Fibroblast of lung (primary cell): Measurements from ENCODE around the gene EYS. TPM values are rescaled to one million over a fixed set of nuclear protein-coding genes. Genes with fewer than 3 reads are reported as not detected.
A peak's percentile ranks its signal among the peaks of the same experiment; 100 is the strongest.

ENCODE experiments used
- DNase-seq, 2 donors: peaks; one replicate each; pipeline versions ENCODE4 v3.0.0 to v3.0.0-alpha.2; 2010; ENCODE audit warnings: low read depth in 2 of 2
- H2AFZ ChIP-seq: 2 replicates; pipeline ENCODE4 v1.5.1; 2012; ENCODE audit warnings: low read length, control low read depth, inconsistent platforms
- H3K27ac ChIP-seq: 2 replicates; pipeline ENCODE4 v1.5.1; 2011; ENCODE audit warnings: low read length, control low read depth; ENCODE audit not compliant: insufficient read depth
- H3K27me3 ChIP-seq: 2 replicates; pipeline ENCODE4 v1.5.1; 2011; ENCODE audit warnings: mild to moderate bottlenecking, low read length; ENCODE audit not compliant: control insufficient read depth, insufficient read depth
- H3K36me3 ChIP-seq: 2 replicates; pipeline ENCODE4 v1.5.1; 2011; ENCODE audit warnings: low read length; ENCODE audit not compliant: control insufficient read depth, insufficient read depth
- H3K4me1 ChIP-seq: 2 replicates; pipeline ENCODE4 v1.5.1; 2011; ENCODE audit warnings: low read length; ENCODE audit not compliant: control insufficient read depth, insufficient read depth; ENCODE audit errors: extremely low read depth
- H3K4me2 ChIP-seq: 2 replicates; pipeline ENCODE4 v1.5.1; 2011; ENCODE audit warnings: low read length, control low read depth; ENCODE audit not compliant: insufficient read depth; ENCODE audit errors: extremely low read depth
- H3K4me3 ChIP-seq, 4 experiments: fragments of 200-600 bp in 1 of 4; sonication (generic) in 1 of 4; replicated peaks in 1 of 4; 2 replicates each; pipeline ENCODE4 v1.5.1; 2011 to 2016; ENCODE audit warnings: low read length in 4 of 4, low read depth in 3 of 4, mild to moderate bottlenecking in 3 of 4, control low read depth in 2 of 4, inconsistent platforms in 1 of 4, mixed read lengths in 1 of 4; ENCODE audit not compliant: insufficient read depth in 1 of 4; ENCODE audit errors: control extremely low read depth in 1 of 4
- H3K79me2 ChIP-seq: 2 replicates; pipeline ENCODE4 v1.5.1; 2012; ENCODE audit warnings: mild to moderate bottlenecking, low read length, inconsistent platforms; ENCODE audit not compliant: control insufficient read depth, insufficient read depth
- H3K9ac ChIP-seq: 2 replicates; pipeline ENCODE4 v1.5.1; 2011; ENCODE audit warnings: mild to moderate bottlenecking, low read length, control low read depth; ENCODE audit not compliant: insufficient read depth
- H3K9me3 ChIP-seq: 2 replicates; pipeline ENCODE4 v1.5.1; 2012; ENCODE audit warnings: low read depth, low read length; ENCODE audit not compliant: control insufficient read depth, insufficient read depth
- H4K20me1 ChIP-seq: 2 replicates; pipeline ENCODE4 v1.5.1; 2011; ENCODE audit warnings: low read length; ENCODE audit not compliant: control insufficient read depth, insufficient read depth; ENCODE audit errors: extremely low read depth
- CTCF ChIP-seq, 2 donors: IDR thresholded peaks in 1 of 2; conservative IDR thresholded peaks in 1 of 2; 1 replicate in 1 of 2; 2 replicates in 1 of 2; pipeline ENCODE4 v1.5.1; 2011 to 2012; ENCODE audit warnings: low read length in 2 of 2, control low read depth in 1 of 2, inconsistent platforms in 1 of 2, low read depth in 1 of 2, mild to moderate bottlenecking in 1 of 2
- EZH2 ChIP-seq: IDR thresholded peaks from 2 replicates; pipeline ENCODE4 v1.5.1; 2012; ENCODE audit warnings: low read length, control low read depth, mild to moderate bottlenecking; ENCODE audit errors: missing control alignments
- polyA plus RNA-seq, 2 donors: library from polyadenylated mRNA; depleted of rRNA in 1 of 2; stranded (reverse) in 1 of 2; unstranded in 1 of 2; fragments of >200 nt; gene quantifications; 2 replicates each; pipeline ENCODE4 v1.2.1, GENCODE V29; 2011 to 2012; ENCODE audit warnings: missing spikeins in 1 of 2
- total RNA-seq: library from RNA; depleted of rRNA; stranded (reverse); fragments of >200 nt; gene quantifications from 2 replicates; pipeline ENCODE4 v1.2.1, GENCODE V29; 2014

Gene EYS
- total and polyA plus RNA-seq, 2 donors (not counting 1 experiment from before 2014, with no cell fraction given) = under 0.01 TPM; not detected in 1

GRCh38 chr6:64889144-64889543 lies 817.9 kb downstream of the EYS start:
- Histone ChIP-seq H3K9ac (no peak overlapping the region), H3K4me3 (no peak overlapping the region), H3K4me2 (no peak overlapping the region), H2AFZ (no peak overlapping the region), H3K9me3 (no peaks in the 10 kb centered on the region), H3K79me2 (no peaks in the 10 kb centered on the region), H3K36me3 (no peaks in the 10 kb centered on the region), H4K20me1 (no peaks in the 10 kb centered on the region), H3K27ac (no peak overlapping the region), H3K27me3 (no peaks in the 10 kb centered on the region), H3K4me1 (no peaks in the 10 kb centered on the region)
- no peak for DNase-seq
- no peak for TF ChIP-seq CTCF (conservative IDR thresholded peaks at IDR 0.05 in 1 of 2, IDR thresholded peaks at IDR 0.05 in 1 of 2; ENCODE audit: low read depth in 1 of 2, low read length in 2 of 2)
- no peak for TF ChIP-seq EZH2

GRCh38 chr6:64874776-64875175 lies 832.2 kb downstream of the EYS start:
- no peak overlapping the region for H3K9ac ChIP-seq
- no peak overlapping the region for H3K4me3 ChIP-seq
- DNase-seq = peak in 1 of 2 donors; percentile 2
- H2AFZ ChIP-seq = no peak overlapping the region
- no peaks in the 10 kb centered on the region for H3K36me3 ChIP-seq
- TF ChIP-seq CTCF (conservative IDR thresholded peaks at IDR 0.05 in 1 of 2, IDR thresholded peaks at IDR 0.05 in 1 of 2; ENCODE audit: low read depth in 1 of 2, low read length in 2 of 2) = no peak
- TF ChIP-seq EZH2 = no peak
- no peaks in the 10 kb centered on the region for H3K27me3 ChIP-seq
- H3K4me2 ChIP-seq = no peak overlapping the region
- no peaks in the 10 kb centered on the region for H4K20me1 ChIP-seq
- H3K79me2 ChIP-seq = no peaks in the 10 kb centered on the region
- H3K4me1 ChIP-seq = no peaks in the 10 kb centered on the region
- H3K9me3 ChIP-seq = no peaks in the 10 kb centered on the region
- no peak overlapping the region for H3K27ac ChIP-seq

GRCh38 chr6:64872633-64873032 lies 834.4 kb downstream of the EYS start:
- no peak for DNase-seq
- Histone ChIP-seq H3K36me3 (no peaks in the 10 kb centered on the region), H3K4me2 (no peak overlapping the region), H3K9me3 (no peaks in the 10 kb centered on the region), H3K9ac (no peak overlapping the region), H3K4me3 (no peak overlapping the region), H3K4me1 (no peaks in the 10 kb centered on the region), H3K27me3 (no peaks in the 10 kb centered on the region), H4K20me1 (no peaks in the 10 kb centered on the region), H2AFZ (no peak overlapping the region), H3K27ac (no peak overlapping the region), H3K79me2 (no peaks in the 10 kb centered on the region)
- no peak for TF ChIP-seq CTCF (conservative IDR thresholded peaks at IDR 0.05 in 1 of 2, IDR thresholded peaks at IDR 0.05 in 1 of 2; ENCODE audit: low read depth in 1 of 2, low read length in 2 of 2)
- no peak for TF ChIP-seq EZH2
